OCI-LY3 (cell line): ENCODE data around the gene MUC13.

Experiments
- H2AFZ ChIP-seq: fragments of 200-600, 300-600 bp; shearing (Covaris generic); 2 replicates; pipeline ENCODE4 v1.6.0; 2014; ENCODE audit warnings: antibody characterized with exemption, low read depth, low read length
- H3K27ac ChIP-seq: fragments of 200-600, 300-600 bp; sonication (generic); 2 replicates; pipeline ENCODE4 v1.5.1; 2014; ENCODE audit warnings: mild to moderate bottlenecking, low read length, moderate library complexity, mixed read lengths
- H3K27me3 ChIP-seq: fragments of 200-600, 300-600 bp; sonication (generic); 2 replicates; pipeline ENCODE4 v1.6.1; 2014; ENCODE audit warnings: low read depth, low read length, mixed read lengths
- H3K36me3 ChIP-seq: fragments of 200-600, 300-600 bp; sonication (generic); replicated peaks from 2 replicates; pipeline ENCODE3; 2014; ENCODE audit warnings: low read depth, low read length, mixed read lengths
- H3K4me1 ChIP-seq: fragments of 300-600, 200-600 bp; sonication (generic); 2 replicates; pipeline ENCODE4 v1.6.1; 2014; ENCODE audit warnings: low read length, mixed read lengths
- H3K4me2 ChIP-seq: fragments of 200-600, 300-600 bp; sonication (generic); 2 replicates; pipeline ENCODE4 v1.6.1; 2014; ENCODE audit warnings: low read length, mixed read lengths
- H3K4me3 ChIP-seq: fragments of 300-600, 200-600 bp; sonication (generic); 2 replicates; pipeline ENCODE4 v1.5.1; 2014; ENCODE audit warnings: antibody characterized with exemption, mild to moderate bottlenecking, low read length, moderate library complexity
- H3K79me2 ChIP-seq: fragments of 300-600, 200-600 bp; shearing (Covaris generic); 2 replicates; pipeline ENCODE4 v1.6.1; 2014; ENCODE audit warnings: mild to moderate bottlenecking, low read length, mixed read lengths
- H3K9ac ChIP-seq: fragments of 300-600, 200-600 bp; shearing (Covaris generic); 2 replicates; pipeline ENCODE4 v1.6.0; 2014; ENCODE audit warnings: mild to moderate bottlenecking, low read length, moderate library complexity
- H3K9me3 ChIP-seq: fragments of 200-600, 300-600 bp; shearing (Covaris generic); 2 replicates; pipeline ENCODE4 v1.6.1; 2014; ENCODE audit warnings: low read length, mixed read lengths; ENCODE audit not compliant: insufficient read depth
- H4K20me1 ChIP-seq: fragments of 200-600, 300-600 bp; sonication (generic); 2 replicates; pipeline ENCODE4 v1.6.1; 2016; ENCODE audit warnings: low read length, mixed read lengths; ENCODE audit not compliant: insufficient read depth
- CTCF ChIP-seq: fragments of 200-600, 300-600 bp; sonication (generic); IDR thresholded peaks from 2 replicates; pipeline ENCODE4 v1.5.1; 2014; ENCODE audit warnings: antibody characterized with exemption, low read length, low read depth
- EZH2phosphoT487 ChIP-seq: fragments of 200-600 bp; shearing (Covaris generic); IDR thresholded peaks from 2 replicates; pipeline ENCODE4 v1.6.1; 2018; ENCODE audit warnings: antibody characterized with exemption, mixed run types, low read depth

Gene MUC13

GRCh38 chr3:124881976-124882697 is 52.4 kb downstream of the MUC13 start:
- Histone ChIP-seq H3K4me3 (no peak overlapping the region), H3K27me3 (peaks cover 10% of the 10 kb centered on the region), H3K27ac (no peak overlapping the region), H3K9ac (no peak overlapping the region), H4K20me1 (no peaks in the 10 kb centered on the region), H3K4me2 (no peak overlapping the region), H2AFZ (no peak overlapping the region), H3K9me3 (no peaks in the 10 kb centered on the region), H3K4me1 (peaks cover 8% of the 10 kb centered on the region), H3K79me2 (no peaks in the 10 kb centered on the region), H3K36me3 (no peaks in the 10 kb centered on the region)
- TF ChIP-seq CTCF (no peak), EZH2phosphoT487 (no peak)

- H3K4me1 ChIP-seq: peaks cover 5% of the 10 kb centered on the region
Measured at GRCh38 chr3:124879337-124879680, 55.2 kb downstream of the MUC13 start.

GRCh38 chr3:124878561-124879336 is 55.8 kb downstream of the MUC13 start:
- peaks cover 5% of the 10 kb centered on the region for H3K4me1 ChIP-seq
- no peaks in the 10 kb centered on the region for H4K20me1 ChIP-seq
- H3K36me3 ChIP-seq: no peaks in the 10 kb centered on the region
- no peaks in the 10 kb centered on the region for H3K79me2 ChIP-seq
- no peak overlapping the region for H2AFZ ChIP-seq
- no peak overlapping the region for H3K4me2 ChIP-seq
- H3K9me3 ChIP-seq: no peaks in the 10 kb centered on the region
- H3K9ac ChIP-seq: no peak overlapping the region
- H3K27ac ChIP-seq: no peak overlapping the region
- TF ChIP-seq EZH2phosphoT487: no peak
- no peak for TF ChIP-seq CTCF
- no peaks in the 10 kb centered on the region; the same call in 1 of the 2 replicates for H3K27me3 ChIP-seq
- H3K4me3 ChIP-seq: no peak overlapping the region

More at GRCh38 chr3:124879337-124879680, 55.2 kb downstream of the MUC13 start:
- Histone ChIP-seq H3K27ac (no peak overlapping the region), H3K9ac (no peak overlapping the region), H3K27me3 (no peaks in the 10 kb centered on the region; the same call in 1 of the 2 replicates), H4K20me1 (no peaks in the 10 kb centered on the region), H3K9me3 (no peaks in the 10 kb centered on the region), H3K4me2 (no peak overlapping the region), H3K4me3 (no peak overlapping the region), H3K79me2 (no peaks in the 10 kb centered on the region), H3K36me3 (no peaks in the 10 kb centered on the region), H2AFZ (no peak overlapping the region)
- TF ChIP-seq CTCF (no peak), EZH2phosphoT487 (no peak)

DNA sequence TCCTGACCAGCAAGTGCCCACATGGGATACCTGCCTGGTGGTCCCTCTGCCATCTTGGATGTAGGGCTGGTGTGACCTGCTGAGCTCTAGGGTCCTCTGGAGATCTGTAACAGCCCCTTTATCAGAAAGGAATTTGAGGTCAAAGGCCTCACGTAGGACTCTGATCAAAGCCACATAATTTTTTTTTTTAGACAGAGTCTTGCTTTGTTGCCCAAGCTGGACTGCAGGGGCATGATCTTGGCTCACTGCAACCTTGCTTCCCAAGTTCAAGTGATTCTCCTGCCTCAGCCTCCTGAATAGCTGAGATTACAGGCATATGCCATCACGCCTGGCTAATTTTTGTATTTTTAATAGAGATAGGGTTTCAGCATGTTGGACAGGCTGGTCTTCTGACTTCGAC is 56.9 kb downstream of the MUC13 start:
- H3K79me2 ChIP-seq: no peaks in the 10 kb centered on the region
- no peaks in the 10 kb centered on the region; the same call in 1 of the 2 replicates for H3K27me3 ChIP-seq
- no peak overlapping the region for H3K9ac ChIP-seq
- TF ChIP-seq CTCF (no peak), EZH2phosphoT487 (no peak)
- H3K4me3 ChIP-seq: no peak overlapping the region
- no peak overlapping the region for H3K27ac ChIP-seq
- H3K36me3 ChIP-seq: no peaks in the 10 kb centered on the region
- H3K4me1 ChIP-seq: peaks cover 5% of the 10 kb centered on the region
- H4K20me1 ChIP-seq: no peaks in the 10 kb centered on the region
- no peak overlapping the region for H2AFZ ChIP-seq
- H3K9me3 ChIP-seq: no peaks in the 10 kb centered on the region
- no peak overlapping the region for H3K4me2 ChIP-seq
